ENCODE measurements around the gene RPS28. TPM values are rescaled to one million over a fixed set of nuclear protein-coding genes. Genes with fewer than 3 reads are reported as not detected.
"Not testable (repeated sequence)": the region's sequence is repeated elsewhere in the genome, so short reads cannot be mapped to it uniquely, and the experiment has no call there.

Gene RPS28
- total RNA-seq, 1 donor from 2014 or later, result 1,645 TPM

DNA sequence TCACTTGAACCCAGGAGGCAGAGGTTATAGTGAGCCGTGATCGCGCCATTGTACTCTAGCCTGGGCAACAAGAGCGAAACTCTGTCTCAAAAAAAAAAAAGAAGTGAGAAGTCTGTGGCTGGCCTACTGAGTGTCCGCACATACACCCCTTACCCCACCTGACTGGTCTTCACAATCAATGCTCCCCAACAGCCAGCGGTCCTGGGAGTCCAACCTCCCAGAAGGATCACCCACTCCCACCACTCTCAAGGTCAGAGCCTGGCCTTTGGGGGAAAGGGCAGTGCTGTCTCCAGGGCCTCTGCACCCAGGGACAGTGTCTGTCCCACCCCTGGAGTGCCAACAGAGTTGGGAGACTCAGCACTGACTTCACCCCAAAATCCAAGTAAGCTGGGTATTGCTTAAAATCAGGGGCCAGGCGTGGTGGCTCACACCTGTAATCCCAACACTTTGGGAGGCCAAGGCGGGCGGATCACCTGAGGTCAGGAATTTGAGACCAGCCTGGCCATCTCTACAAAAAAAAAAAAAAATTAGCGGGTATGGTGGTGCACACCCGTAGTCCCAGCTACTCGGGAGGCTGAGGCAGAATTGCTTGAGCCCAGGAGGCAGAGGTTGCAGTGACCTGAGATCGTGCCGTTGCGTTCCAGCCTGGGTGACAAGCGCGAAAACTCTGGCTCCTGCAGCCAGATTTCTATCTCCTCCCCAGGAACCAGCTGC lies 10.8 kb upstream of the RPS28 start:
- ATAC-seq (no peak), DNase-seq (no peak)
- Histone ChIP-seq H3K27ac (peak overlapping the region; percentile 68), H3K9me3 (no peaks in the 10 kb centered on the region), H3K36me3 (peaks cover 39% of the 10 kb centered on the region), H3K27me3 (no peaks in the 10 kb centered on the region), H3K4me3 (no peak overlapping the region), H3K4me1 (peaks cover 27% of the 10 kb centered on the region)
- TF ChIP-seq, protein P1, sequence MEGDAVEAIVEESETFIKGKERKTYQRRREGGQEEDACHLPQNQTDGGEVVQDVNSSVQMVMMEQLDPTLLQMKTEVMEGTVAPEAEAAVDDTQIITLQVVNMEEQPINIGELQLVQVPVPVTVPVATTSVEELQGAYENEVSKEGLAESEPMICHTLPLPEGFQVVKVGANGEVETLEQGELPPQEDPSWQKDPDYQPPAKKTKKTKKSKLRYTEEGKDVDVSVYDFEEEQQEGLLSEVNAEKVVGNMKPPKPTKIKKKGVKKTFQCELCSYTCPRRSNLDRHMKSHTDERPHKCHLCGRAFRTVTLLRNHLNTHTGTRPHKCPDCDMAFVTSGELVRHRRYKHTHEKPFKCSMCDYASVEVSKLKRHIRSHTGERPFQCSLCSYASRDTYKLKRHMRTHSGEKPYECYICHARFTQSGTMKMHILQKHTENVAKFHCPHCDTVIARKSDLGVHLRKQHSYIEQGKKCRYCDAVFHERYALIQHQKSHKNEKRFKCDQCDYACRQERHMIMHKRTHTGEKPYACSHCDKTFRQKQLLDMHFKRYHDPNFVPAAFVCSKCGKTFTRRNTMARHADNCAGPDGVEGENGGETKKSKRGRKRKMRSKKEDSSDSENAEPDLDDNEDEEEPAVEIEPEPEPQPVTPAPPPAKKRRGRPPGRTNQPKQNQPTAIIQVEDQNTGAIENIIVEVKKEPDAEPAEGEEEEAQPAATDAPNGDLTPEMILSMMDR (IDR thresholded peaks at IDR 0.05), result no peak
- intact Hi-C loops (cut with DNase I), result no loop called here

DNA sequence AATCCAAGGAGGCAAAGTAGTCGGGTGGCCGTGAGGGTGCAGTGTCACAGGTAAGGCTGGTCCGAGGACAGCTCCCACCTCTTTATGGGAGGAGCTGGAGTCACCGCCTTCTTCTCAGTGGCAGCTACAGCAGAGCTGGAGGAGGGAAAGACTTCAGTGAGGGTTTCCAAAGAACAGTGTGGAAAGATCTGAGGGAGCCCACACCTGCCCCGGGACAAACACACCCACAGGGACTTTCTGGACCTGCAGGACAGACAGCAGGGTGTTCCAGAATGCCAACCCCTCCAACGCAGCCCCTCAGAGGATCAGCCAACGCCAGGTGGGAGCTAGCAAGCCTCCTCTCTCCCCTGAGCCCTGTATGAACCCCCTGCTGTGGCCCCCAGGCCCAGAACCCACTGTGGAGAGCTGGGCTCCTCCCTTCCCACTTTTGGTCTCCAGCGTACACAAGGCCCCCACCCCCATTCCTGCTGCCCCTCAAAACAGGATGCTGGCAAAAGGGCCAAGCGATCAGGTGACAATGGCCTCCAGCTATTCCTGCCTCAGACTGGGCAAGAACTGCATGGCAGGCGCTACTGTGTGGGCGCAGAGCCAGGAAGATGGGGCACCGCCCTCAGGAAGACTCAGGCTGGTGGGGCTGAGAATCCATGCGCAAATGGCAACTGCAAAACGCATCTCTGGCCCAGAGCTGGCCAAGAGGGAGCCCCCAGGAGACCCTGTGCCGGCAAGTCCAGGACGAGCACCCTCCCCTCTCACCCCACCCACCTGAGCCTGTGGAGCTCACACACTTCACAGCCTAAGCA lies 9.6 kb upstream of the RPS28 start:
- peak overlapping the region; percentile 68 for H3K27ac ChIP-seq
- H3K4me1 ChIP-seq, result peaks cover 27% of the 10 kb centered on the region
- no peak for ATAC-seq
- H3K4me3 ChIP-seq, result no peak overlapping the region
- DNase-seq, result peak; percentile 67
- H3K27me3 ChIP-seq, result no peaks in the 10 kb centered on the region
- peaks cover 44% of the 10 kb centered on the region for H3K36me3 ChIP-seq
- H3K9me3 ChIP-seq, result no peaks in the 10 kb centered on the region
- TF ChIP-seq, protein P1 (IDR thresholded peaks at IDR 0.05), result no peak
- intact Hi-C loops (cut with DNase I), result no loop called here

DNA sequence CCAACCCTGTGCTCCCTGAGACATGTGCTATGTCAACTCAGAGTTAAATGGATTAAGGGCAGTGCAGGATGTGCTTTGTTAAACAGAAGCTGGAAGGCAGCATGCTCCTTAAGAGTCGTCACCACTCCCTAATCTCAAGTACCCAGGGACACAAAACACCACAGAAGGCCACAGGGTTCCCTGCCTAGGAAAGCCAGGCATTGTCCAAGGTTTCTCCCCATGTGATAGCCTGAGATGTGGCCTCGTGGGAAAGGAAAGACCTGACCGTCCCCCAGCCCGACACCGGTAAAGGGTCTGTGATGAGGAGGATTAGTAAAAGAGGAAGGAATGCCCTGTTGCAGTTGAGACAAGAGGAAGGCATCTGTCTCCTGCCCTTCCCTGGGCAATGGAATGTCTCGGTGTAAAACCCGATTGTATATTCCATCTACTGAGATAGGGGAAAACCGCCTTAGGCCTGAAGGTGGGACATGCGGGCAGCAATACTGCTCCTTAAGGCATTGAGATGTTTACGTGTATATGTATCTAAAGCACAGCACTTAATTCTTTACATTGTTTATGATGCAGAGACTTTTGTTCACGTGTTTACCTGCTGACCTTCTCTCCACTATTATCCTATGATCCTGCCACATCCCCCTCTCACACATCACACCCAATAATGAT lies 6.2 kb upstream of the RPS28 start:
- peak overlapping the region; percentile 60 for H3K27ac ChIP-seq
- intact Hi-C loops (cut with DNase I); DNase-seq: not testable (repeated sequence)

DNA sequence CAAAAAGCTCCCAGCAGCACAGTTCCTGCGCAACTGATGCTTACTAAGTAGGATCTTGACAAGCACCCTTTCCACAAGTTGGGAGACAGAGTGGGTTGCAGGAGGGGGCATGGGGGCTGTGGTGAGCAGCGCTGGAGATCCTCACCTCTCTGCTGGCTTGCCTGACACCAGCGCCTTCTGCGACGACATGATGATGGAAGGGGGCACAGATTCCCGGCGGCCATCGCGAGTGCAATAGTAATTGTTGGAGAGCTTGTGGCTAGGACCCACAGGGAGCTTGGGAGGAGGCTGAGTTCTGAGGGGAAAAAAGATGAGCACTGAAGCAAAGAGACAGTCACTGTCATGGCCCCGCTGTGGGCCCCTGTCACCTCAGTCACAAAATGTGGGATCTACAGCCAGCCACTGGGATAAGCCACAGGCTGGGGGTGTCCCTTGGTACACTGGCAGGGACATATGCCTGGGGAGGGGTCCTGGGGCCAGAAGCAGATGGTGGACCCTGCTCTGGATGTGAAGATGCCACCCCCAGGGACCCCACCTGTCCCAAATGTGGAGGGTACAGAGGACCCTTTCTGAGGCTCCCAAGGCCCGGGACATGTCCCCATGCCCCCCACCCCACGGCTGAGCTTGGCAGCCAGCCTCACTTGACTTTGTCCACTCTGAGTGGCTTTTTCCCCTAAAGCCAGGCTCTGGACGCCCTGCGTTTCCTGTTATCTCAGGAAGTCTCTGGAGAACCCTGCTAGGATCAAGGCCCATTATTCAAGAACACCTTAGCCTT lies 4.8 kb upstream of the RPS28 start:
- ATAC-seq (no peak), DNase-seq (no peak)
- Histone ChIP-seq H3K27me3 (no peaks in the 10 kb centered on the region), H3K36me3 (peaks cover 30% of the 10 kb centered on the region), H3K4me3 (no peak overlapping the region), H3K27ac (no peak overlapping the region), H3K4me1 (peaks cover 23% of the 10 kb centered on the region), H3K9me3 (no peaks in the 10 kb centered on the region)
- TF ChIP-seq, protein P1 (IDR thresholded peaks at IDR 0.05), result no peak
- intact Hi-C loops (cut with DNase I), result no loop called here

More for the DNA sequence above, 6.2 kb upstream of the RPS28 start:
- not testable (repeated sequence) for H3K4me3 ChIP-seq, H3K9me3 ChIP-seq, H3K27me3 ChIP-seq, ATAC-seq
- peaks cover 17% of the 10 kb centered on the region for H3K4me1 ChIP-seq
- H3K36me3 ChIP-seq, result peaks cover 44% of the 10 kb centered on the region

DNA sequence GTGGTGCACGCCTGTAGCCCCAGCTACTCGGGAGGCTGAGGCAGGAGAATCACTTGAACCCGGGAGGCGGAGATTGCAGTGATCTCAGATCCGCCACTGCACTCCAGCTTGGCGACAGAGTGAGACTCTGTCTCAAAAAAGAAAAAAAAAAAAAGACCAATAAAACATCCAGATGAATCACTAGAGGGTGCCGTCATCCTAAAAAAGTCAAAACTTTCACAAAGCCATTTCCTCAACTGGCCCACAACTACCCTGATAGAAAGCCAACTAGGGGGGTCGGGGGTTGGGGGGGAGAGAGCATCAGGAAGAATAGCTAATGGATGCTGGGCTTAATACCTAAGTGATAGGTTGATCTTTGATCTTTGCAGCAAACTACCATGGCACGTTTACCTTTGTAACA lies 2.5 kb upstream of the RPS28 start:
- H3K27me3 ChIP-seq; H3K9me3 ChIP-seq; H3K4me3 ChIP-seq; DNase-seq; intact Hi-C loops (cut with DNase I); ATAC-seq; H3K27ac ChIP-seq: not testable (repeated sequence)
- Histone ChIP-seq H3K4me1 (peaks cover 32% of the 10 kb centered on the region), H3K36me3 (peaks cover 37% of the 10 kb centered on the region)

DNA sequence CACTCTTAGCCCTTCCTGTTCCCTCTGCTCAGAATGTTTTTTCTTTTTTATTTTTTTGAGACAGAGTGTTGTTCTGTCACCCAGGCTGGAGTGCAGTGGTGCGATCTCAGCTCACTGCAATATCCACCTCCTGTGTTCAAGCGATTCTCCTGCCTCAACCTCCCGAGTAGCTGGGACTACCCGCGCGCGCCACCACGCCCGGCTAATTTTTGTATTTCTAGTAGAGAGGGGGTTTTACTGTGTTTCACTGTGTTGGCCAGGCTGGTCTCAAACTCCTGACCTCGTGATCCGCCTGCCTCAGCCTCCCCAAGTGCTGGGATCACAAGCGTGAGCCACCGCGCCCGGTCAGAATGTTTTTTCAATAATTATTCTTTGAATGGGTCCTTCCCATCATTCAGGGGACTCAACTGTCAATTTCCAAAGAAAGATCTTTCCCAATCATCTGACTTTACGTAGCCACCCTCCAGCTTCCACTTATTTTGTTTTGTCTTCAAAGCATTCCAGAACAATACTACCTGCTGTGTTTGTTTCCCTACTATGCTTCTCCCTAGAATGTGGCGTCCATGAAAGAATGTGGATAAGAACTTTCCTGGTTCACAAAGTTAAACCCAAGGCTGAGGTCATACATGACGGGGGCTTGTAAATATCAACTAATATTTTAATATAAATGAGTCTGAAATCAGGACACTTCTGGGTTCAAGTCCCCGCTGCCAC lies 1.3 kb upstream of the RPS28 start:
- intact Hi-C loops (cut with DNase I), result no loop called here
- H3K4me3 ChIP-seq, result peak overlapping the region; percentile 83
- TF ChIP-seq, protein P1 (IDR thresholded peaks at IDR 0.05), result no peak
- no peak for ATAC-seq
- H3K27ac ChIP-seq, result peak overlapping the region; percentile 97
- DNase-seq, result no peak
- no peaks in the 10 kb centered on the region for H3K27me3 ChIP-seq
- peaks cover 35% of the 10 kb centered on the region for H3K36me3 ChIP-seq
- peaks cover 38% of the 10 kb centered on the region for H3K4me1 ChIP-seq
- H3K9me3 ChIP-seq, result no peaks in the 10 kb centered on the region
